ENCODE results near the gene CIPC.

The CIPC gene

GRCh38 chr14:77100961-77101360, 2.9 kb downstream of the CIPC start:
- DNase-seq (ENCODE audit: extremely low read depth in 1 of 2, low read depth in 1 of 2) = no peak

GRCh38 chr14:77102154-77102553, 4.1 kb downstream of the CIPC start:
- DNase-seq (ENCODE audit: extremely low read depth in 1 of 2, low read depth in 1 of 2) = no peak

- no peak for DNase-seq (ENCODE audit: extremely low read depth in 1 of 2, low read depth in 1 of 2)
Measured at GRCh38 chr14:77103475-77103874, 5.4 kb downstream of the CIPC start.

GRCh38 chr14:77103951-77104350, 5.9 kb downstream of the CIPC start:
- no peak for DNase-seq (ENCODE audit: extremely low read depth in 1 of 2, low read depth in 1 of 2)

- no peak for DNase-seq (ENCODE audit: extremely low read depth in 1 of 2, low read depth in 1 of 2)
Measured at GRCh38 chr14:77104393-77104792, 6.3 kb downstream of the CIPC start.

- DNase-seq (ENCODE audit: extremely low read depth in 1 of 2, low read depth in 1 of 2) = no peak
Measured at GRCh38 chr14:77105145-77105939, 7.3 kb downstream of the CIPC start.

- no peak for DNase-seq (ENCODE audit: extremely low read depth in 1 of 2, low read depth in 1 of 2)
Measured at GRCh38 chr14:77106666-77107065, 8.6 kb downstream of the CIPC start.

GRCh38 chr14:77107228-77107627, 9.2 kb downstream of the CIPC start:
- no peak for DNase-seq (ENCODE audit: extremely low read depth in 1 of 2, low read depth in 1 of 2)

- DNase-seq (ENCODE audit: extremely low read depth in 1 of 2, low read depth in 1 of 2) = no peak
Measured at GRCh38 chr14:77108753-77109152, 10.7 kb downstream of the CIPC start.

GRCh38 chr14:77109656-77110055, 11.6 kb downstream of the CIPC start:
- DNase-seq (ENCODE audit: extremely low read depth in 1 of 2, low read depth in 1 of 2) = no peak

- no peak for DNase-seq (ENCODE audit: extremely low read depth in 1 of 2, low read depth in 1 of 2)
Measured at GRCh38 chr14:77110286-77110685, 12.2 kb downstream of the CIPC start.

- no peak for DNase-seq (ENCODE audit: extremely low read depth in 1 of 2, low read depth in 1 of 2)
Measured at GRCh38 chr14:77111021-77111420, 13.0 kb downstream of the CIPC start.

GRCh38 chr14:77113644-77114043, 15.6 kb downstream of the CIPC start:
- no peak for DNase-seq (ENCODE audit: extremely low read depth in 1 of 2, low read depth in 1 of 2)

GRCh38 chr14:77114609-77115008, 16.6 kb downstream of the CIPC start:
- DNase-seq (ENCODE audit: extremely low read depth in 1 of 2, low read depth in 1 of 2) = no peak

GRCh38 chr14:77116172-77116817, 18.2 kb downstream of the CIPC start:
- no peak for DNase-seq (ENCODE audit: extremely low read depth in 1 of 2, low read depth in 1 of 2)

- DNase-seq (ENCODE audit: extremely low read depth in 1 of 2, low read depth in 1 of 2) = no peak
Measured at GRCh38 chr14:77119851-77120250, 21.8 kb downstream of the CIPC start.

- no peak for DNase-seq (ENCODE audit: extremely low read depth in 1 of 2, low read depth in 1 of 2)
Measured at GRCh38 chr14:77120771-77121743, 23.0 kb downstream of the CIPC start.

GRCh38 chr14:77122526-77123125, 24.6 kb downstream of the CIPC start:
- DNase-seq (ENCODE audit: extremely low read depth in 1 of 2, low read depth in 1 of 2) = no peak

GRCh38 chr14:77123381-77124325, 25.6 kb downstream of the CIPC start:
- no peak for DNase-seq (ENCODE audit: extremely low read depth in 1 of 2, low read depth in 1 of 2)

All from stimulated activated CD8-positive, alpha-beta memory T cell treated with anti-CD3 and anti-CD28 coated beads, Interleukin-7, amount 100 ng/mL, for 48 hours (primary cell).